ENCODE data around the gene HDHD2. TPM values are rescaled to one million over a fixed set of nuclear protein-coding genes. Genes with fewer than 3 reads are reported as not detected.
"Not testable (repeated sequence)": the region's sequence is repeated elsewhere in the genome, so short reads cannot be mapped to it uniquely, and the experiment has no call there.

The HDHD2 gene
- total RNA-seq, 1 donor from 2014 or later: 59.8 TPM

DNA sequence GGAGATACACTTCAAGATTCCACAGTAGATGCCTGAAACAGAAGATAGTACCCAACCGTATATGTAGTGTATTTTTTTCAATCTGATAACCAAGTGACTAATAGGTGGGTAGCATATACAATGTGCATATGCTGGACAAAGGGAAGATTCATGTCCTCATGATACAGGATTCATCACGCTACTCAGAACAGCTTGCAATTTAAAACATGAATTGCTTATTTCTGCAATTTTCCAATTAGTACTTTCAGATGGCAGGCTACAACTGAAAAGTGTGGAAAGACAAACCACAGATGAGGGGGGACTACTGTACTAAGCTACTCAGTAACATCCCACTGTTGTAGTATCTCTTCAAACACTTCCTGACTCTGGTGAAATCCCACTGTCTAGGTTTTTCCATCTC is 22.2 kb upstream of the HDHD2 start:
- Mint-ChIP-seq H3K27ac (ENCODE audit: unreplicated experiment) (no peak overlapping the region), H3K36me3 (ENCODE audit: low read depth) (no peaks in the 10 kb centered on the region), H3K4me3 (no peak overlapping the region), H3K27me3 (ENCODE audit: low read depth) (peaks cover 7% of the 10 kb centered on the region), H3K4me1 (no peaks in the 10 kb centered on the region), H3K9me3 (no peaks in the 10 kb centered on the region)
- DNase-seq (ENCODE audit: low read depth, low spot score): no peak
- TF ChIP-seq, protein P1, sequence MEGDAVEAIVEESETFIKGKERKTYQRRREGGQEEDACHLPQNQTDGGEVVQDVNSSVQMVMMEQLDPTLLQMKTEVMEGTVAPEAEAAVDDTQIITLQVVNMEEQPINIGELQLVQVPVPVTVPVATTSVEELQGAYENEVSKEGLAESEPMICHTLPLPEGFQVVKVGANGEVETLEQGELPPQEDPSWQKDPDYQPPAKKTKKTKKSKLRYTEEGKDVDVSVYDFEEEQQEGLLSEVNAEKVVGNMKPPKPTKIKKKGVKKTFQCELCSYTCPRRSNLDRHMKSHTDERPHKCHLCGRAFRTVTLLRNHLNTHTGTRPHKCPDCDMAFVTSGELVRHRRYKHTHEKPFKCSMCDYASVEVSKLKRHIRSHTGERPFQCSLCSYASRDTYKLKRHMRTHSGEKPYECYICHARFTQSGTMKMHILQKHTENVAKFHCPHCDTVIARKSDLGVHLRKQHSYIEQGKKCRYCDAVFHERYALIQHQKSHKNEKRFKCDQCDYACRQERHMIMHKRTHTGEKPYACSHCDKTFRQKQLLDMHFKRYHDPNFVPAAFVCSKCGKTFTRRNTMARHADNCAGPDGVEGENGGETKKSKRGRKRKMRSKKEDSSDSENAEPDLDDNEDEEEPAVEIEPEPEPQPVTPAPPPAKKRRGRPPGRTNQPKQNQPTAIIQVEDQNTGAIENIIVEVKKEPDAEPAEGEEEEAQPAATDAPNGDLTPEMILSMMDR (conservative IDR thresholded peaks at IDR 0.05): no peak

DNA sequence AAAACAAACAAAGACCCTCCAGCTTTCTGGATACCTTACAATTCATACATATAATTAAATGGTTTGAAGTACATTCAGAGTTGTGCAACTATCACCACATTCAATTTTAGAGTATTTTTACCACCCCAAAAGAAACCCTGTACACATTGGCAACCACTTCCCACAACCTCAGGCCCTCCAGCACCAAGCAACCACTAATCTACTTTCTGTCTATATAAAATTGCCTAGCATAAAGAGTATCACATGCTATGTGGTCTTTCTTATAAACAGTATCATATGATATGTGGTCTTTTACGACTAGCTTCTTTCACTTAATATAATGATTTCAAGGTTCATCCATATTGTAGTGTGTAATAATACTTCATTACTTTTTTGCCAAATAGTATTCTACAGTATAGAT is 18.6 kb upstream of the HDHD2 start:
- no peaks in the 10 kb centered on the region for H3K27me3 Mint-ChIP-seq (ENCODE audit: low read depth)
- H3K36me3 Mint-ChIP-seq (ENCODE audit: low read depth): no peaks in the 10 kb centered on the region
- H3K27ac Mint-ChIP-seq (ENCODE audit: unreplicated experiment): no peak overlapping the region
- TF ChIP-seq, protein P1 (conservative IDR thresholded peaks at IDR 0.05): no peak
- H3K4me1 Mint-ChIP-seq: peaks cover 10% of the 10 kb centered on the region
- H3K9me3 Mint-ChIP-seq: no peaks in the 10 kb centered on the region
- no peak overlapping the region for H3K4me3 Mint-ChIP-seq
- DNase-seq (ENCODE audit: low read depth, low spot score): no peak

- TF ChIP-seq, protein P1 (conservative IDR thresholded peaks at IDR 0.05): no peak
- Mint-ChIP-seq H3K36me3 (ENCODE audit: low read depth) (no peaks in the 10 kb centered on the region), H3K27me3 (ENCODE audit: low read depth) (no peaks in the 10 kb centered on the region), H3K4me3 (no peak overlapping the region), H3K27ac (ENCODE audit: unreplicated experiment) (no peak overlapping the region), H3K9me3 (no peaks in the 10 kb centered on the region), H3K4me1 (peaks cover 10% of the 10 kb centered on the region)
- no peak for DNase-seq (ENCODE audit: low read depth, low spot score)
These were observed 18.2 kb upstream of the HDHD2 start for GRCh38 chr18:47168509-47168908.

DNA sequence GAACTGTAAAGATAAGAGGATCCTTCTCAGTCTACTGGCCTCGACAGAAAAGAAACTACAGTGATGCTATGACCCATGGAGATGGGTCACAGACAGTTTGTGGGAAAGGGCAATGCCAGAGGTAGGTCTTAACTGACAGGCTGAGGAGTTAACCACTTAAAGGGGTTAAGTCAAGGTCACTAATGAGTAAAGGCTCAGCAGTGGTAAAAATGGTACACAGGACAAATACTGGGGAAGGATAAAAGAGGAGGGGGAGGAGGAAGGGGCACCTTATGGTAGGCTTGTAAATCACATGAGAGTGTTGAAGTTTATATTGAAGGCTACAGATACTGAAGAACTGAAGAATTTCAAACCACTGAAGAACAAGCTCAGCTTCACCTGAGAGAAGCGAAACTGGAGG is 16.0 kb upstream of the HDHD2 start:
- Mint-ChIP-seq H3K4me3 (no peak overlapping the region), H3K4me1 (peaks cover 10% of the 10 kb centered on the region), H3K9me3 (no peaks in the 10 kb centered on the region), H3K27ac (ENCODE audit: unreplicated experiment) (no peak overlapping the region), H3K27me3 (ENCODE audit: low read depth) (no peaks in the 10 kb centered on the region), H3K36me3 (ENCODE audit: low read depth) (no peaks in the 10 kb centered on the region)
- TF ChIP-seq, protein P1 (conservative IDR thresholded peaks at IDR 0.05): no peak
- DNase-seq (ENCODE audit: low read depth, low spot score): no peak

DNA sequence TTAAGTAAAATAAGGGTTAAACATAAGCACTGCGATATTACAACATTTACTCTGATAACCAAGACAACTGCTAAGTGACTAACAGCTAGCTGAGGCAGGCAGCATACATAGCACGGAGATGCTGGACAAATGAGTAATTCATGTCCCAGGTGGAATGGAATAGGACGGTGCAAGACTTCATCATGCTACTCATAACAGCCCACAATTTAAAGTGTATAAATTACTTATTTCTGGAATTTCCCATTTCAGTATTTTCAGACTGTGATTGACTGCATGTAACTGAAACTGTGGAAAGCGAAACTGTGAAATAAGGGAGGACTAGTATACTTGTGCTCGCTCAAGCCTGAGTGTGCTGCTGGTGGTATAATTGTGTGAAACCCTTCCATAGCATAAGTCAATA is 12.9 kb upstream of the HDHD2 start:
- DNase-seq (ENCODE audit: low read depth, low spot score): no peak
- Mint-ChIP-seq H3K36me3 (ENCODE audit: low read depth) (no peaks in the 10 kb centered on the region), H3K27ac (ENCODE audit: unreplicated experiment) (no peak overlapping the region), H3K4me3 (no peak overlapping the region), H3K4me1 (peaks cover 10% of the 10 kb centered on the region), H3K27me3 (ENCODE audit: low read depth) (no peaks in the 10 kb centered on the region), H3K9me3 (no peaks in the 10 kb centered on the region)
- TF ChIP-seq, protein P1 (conservative IDR thresholded peaks at IDR 0.05): no peak

GRCh38 chr18:47160256-47160655 is 10.0 kb upstream of the HDHD2 start:
- Mint-ChIP-seq H3K27ac (ENCODE audit: unreplicated experiment) (no peak overlapping the region), H3K4me3 (no peak overlapping the region), H3K27me3 (ENCODE audit: low read depth) (no peaks in the 10 kb centered on the region), H3K36me3 (ENCODE audit: low read depth) (no peaks in the 10 kb centered on the region), H3K9me3 (no peaks in the 10 kb centered on the region), H3K4me1 (no peaks in the 10 kb centered on the region)
- TF ChIP-seq, protein P1 (conservative IDR thresholded peaks at IDR 0.05): no peak
- no peak for DNase-seq (ENCODE audit: low read depth, low spot score)

GRCh38 chr18:47158404-47158803 is 8.1 kb upstream of the HDHD2 start:
- H3K27me3 Mint-ChIP-seq (ENCODE audit: low read depth); DNase-seq (ENCODE audit: low read depth, low spot score); H3K9me3 Mint-ChIP-seq; H3K4me1 Mint-ChIP-seq; H3K4me3 Mint-ChIP-seq; H3K27ac Mint-ChIP-seq (ENCODE audit: unreplicated experiment); H3K36me3 Mint-ChIP-seq (ENCODE audit: low read depth): not testable (repeated sequence)

Data from neural crest cell (in vitro differentiated cells).